MCF 10A (cell line): ENCODE results near the gene TRAF5. TPM values are rescaled to one million over a fixed set of nuclear protein-coding genes. Genes with fewer than 3 reads are reported as not detected.

Experiments
- BruUV-seq: library from RNA; stranded (reverse); fragments of 400-500 nt; replicated peaks from 2 replicates; lab custom pipeline; 2021; lab: Mats Ljungman, UMichigan
- CTCF ChIA-PET: fragments of 300-600 bp; sonication (Branson Sonifier 250); formaldehyde crosslinking; extraction: SDS; loops from one replicate; lab custom pipeline; 2021; ENCODE audit warnings: antibody characterized with exemption, inconsistent platforms; lab: Yijun Ruan, JAX
- POLR2A ChIA-PET: fragments of 300-600, 350-650 bp; sonication (Branson Sonifier 250); formaldehyde crosslinking; extraction: SDS; loops from one replicate; lab custom pipeline; 2020; ENCODE audit warnings: antibody characterized with exemption, inconsistent platforms; lab: Yijun Ruan, JAX
- DNase-seq: peaks from one replicate; pipeline ENCODE4 v3.0.0-alpha.2; 2018; ENCODE audit not compliant: unreplicated experiment
- H3K27ac Mint-ChIP-seq: one replicate; pipeline ENCODE4 v1.8.0; 2022; ENCODE audit warnings: mild to moderate bottlenecking, low read depth, mixed read lengths; ENCODE audit not compliant: unreplicated experiment
- H3K27me3 Mint-ChIP-seq: one replicate; pipeline ENCODE4 v1.8.0; 2022; ENCODE audit warnings: mixed read lengths; ENCODE audit not compliant: insufficient read depth, unreplicated experiment
- H3K36me3 Mint-ChIP-seq: one replicate; pipeline ENCODE4 v1.8.0; 2022; ENCODE audit warnings: mild to moderate bottlenecking, moderate library complexity, mixed read lengths; ENCODE audit not compliant: insufficient read depth, unreplicated experiment
- H3K4me1 Mint-ChIP-seq: one replicate; pipeline ENCODE4 v1.8.0; 2022; ENCODE audit warnings: mixed read lengths; ENCODE audit not compliant: insufficient read depth, unreplicated experiment
- H3K4me3 Mint-ChIP-seq: one replicate; pipeline ENCODE4 v1.8.0; 2022; ENCODE audit warnings: mild to moderate bottlenecking, moderate library complexity, mixed read lengths; ENCODE audit not compliant: unreplicated experiment
- H3K9me3 Mint-ChIP-seq: one replicate; pipeline ENCODE4 v1.8.0; 2022; ENCODE audit warnings: mixed read lengths; ENCODE audit not compliant: unreplicated experiment
- CTCF ChIP-seq: fragments of 200-600 bp; IDR thresholded peaks from one replicate; pipeline ENCODE4 v1.8.0; 2022; ENCODE audit warnings: antibody characterized with exemption, mild to moderate bottlenecking; ENCODE audit not compliant: unreplicated experiment
- intact Hi-C: fragments of 100-400 bp; cut with micrococcal nuclease; formaldehyde crosslinking; loops from 2 replicates; pipeline ENCODE4 v1.14.1; 2022
- total RNA-seq: library from RNA; stranded (reverse); gene quantifications from 2 replicates; pipeline ENCODE4 v1.2.3, GENCODE V29; 2022

TRAF5 gene
- total RNA-seq, 1 experiment from 2014 or later, result 16.0 TPM

GRCh38 chr1:211356723-211357407 lies 30.2 kb downstream of the TRAF5 start:
- no peak overlapping the region for H3K4me3 Mint-ChIP-seq
- peaks cover 34% of the 10 kb centered on the region for H3K4me1 Mint-ChIP-seq
- intact Hi-C loops, result no loop called here
- no peak for TF ChIP-seq CTCF
- peaks cover 4% of the 10 kb centered on the region for H3K9me3 Mint-ChIP-seq
- peak overlapping the region; percentile 18 for H3K27ac Mint-ChIP-seq
- H3K27me3 Mint-ChIP-seq, result no peaks in the 10 kb centered on the region
- DNase-seq, result peak; percentile 76
- POLR2A ChIA-PET, result interaction anchor here (0.7 to 2.4 kb wide), 11 partner anchors 8 to 223 kb away, joined by 3 to 15 read pairs (median 4); partner anchors contain the start of gene SLC30A1
- H3K36me3 Mint-ChIP-seq, result peaks cover 13% of the 10 kb centered on the region
- CTCF ChIA-PET, result interaction anchor here (0.6 to 6.9 kb wide), 14 partner anchors 10 to 1547 kb away, joined by 3 to 65 read pairs (median 4); no protein-coding TSS in a partner anchor
- no TSS peak for BruUV-seq

GRCh38 chr1:211358685-211359084 lies 32.1 kb downstream of the TRAF5 start:
- H3K36me3 Mint-ChIP-seq, result peaks cover 13% of the 10 kb centered on the region
- peaks cover 34% of the 10 kb centered on the region for H3K4me1 Mint-ChIP-seq
- no peak overlapping the region for H3K27ac Mint-ChIP-seq
- no peak overlapping the region for H3K4me3 Mint-ChIP-seq
- intact Hi-C loops, result no loop called here
- no peaks in the 10 kb centered on the region for H3K9me3 Mint-ChIP-seq
- H3K27me3 Mint-ChIP-seq, result no peaks in the 10 kb centered on the region
- CTCF ChIA-PET, result interaction anchor here (0.7 to 6.9 kb wide), 5 partner anchors 12 to 194 kb away, joined by 3 to 65 read pairs (median 4); no protein-coding TSS in a partner anchor
- no TSS peak for BruUV-seq
- DNase-seq, result no peak
- no peak for TF ChIP-seq CTCF
- POLR2A ChIA-PET, result interaction anchor here (0.6 to 2.3 kb wide), 2 partner anchors 24 to 878 kb away, joined by 4 to 10 read pairs; no protein-coding TSS in a partner anchor

- ChIA-PET POLR2A (interaction anchor here (0.9 to 2.3 kb wide), 10 partner anchors 9 to 102 kb away, joined by 3 to 10 read pairs (median 4); no protein-coding TSS in a partner anchor), CTCF (interaction anchor here (0.6 to 6.9 kb wide), 5 partner anchors 11 to 276 kb away, joined by 3 to 65 read pairs (median 3); no protein-coding TSS in a partner anchor)
- Mint-ChIP-seq H3K4me1 (peaks cover 34% of the 10 kb centered on the region), H3K4me3 (peak overlapping the region; percentile 28), H3K27ac (peak overlapping the region; percentile 70), H3K36me3 (peaks cover 4% of the 10 kb centered on the region), H3K27me3 (no peaks in the 10 kb centered on the region), H3K9me3 (no peaks in the 10 kb centered on the region)
- DNase-seq, result no peak
- no peak for TF ChIP-seq CTCF
- no TSS peak for BruUV-seq
- intact Hi-C loops, result no loop called here
Measured at GRCh38 chr1:211359876-211360275, 33.2 kb downstream of the TRAF5 start.

- CTCF ChIA-PET, result interaction anchor here (0.6 to 2.0 kb wide), 4 partner anchors 11 to 154 kb away, joined by 3 to 6 read pairs (median 4); no protein-coding TSS in a partner anchor
- Mint-ChIP-seq H3K4me3 (no peak overlapping the region), H3K27ac (no peak overlapping the region), H3K4me1 (peaks cover 34% of the 10 kb centered on the region), H3K27me3 (no peaks in the 10 kb centered on the region), H3K9me3 (no peaks in the 10 kb centered on the region), H3K36me3 (peaks cover 4% of the 10 kb centered on the region)
- DNase-seq, result no peak
- POLR2A ChIA-PET, result interaction anchor here (1.4 kb wide), 1 partner anchor 20 kb away, joined by 5 read pairs; no protein-coding TSS in a partner anchor
- TF ChIP-seq CTCF, result no peak
- BruUV-seq, result no TSS peak
- intact Hi-C loops, result no loop called here
Measured at GRCh38 chr1:211361202-211361601, 34.6 kb downstream of the TRAF5 start.
